GM12865 (cell line): Measurements from ENCODE around the gene EGFLAM.

Experiments used
- DNase-seq: peaks from one replicate; pipeline ENCODE4 v3.0.0; 2010; ENCODE audit warnings: low read depth
- H3K4me3 ChIP-seq: 2 replicates; pipeline ENCODE4 v1.5.1; 2011; ENCODE audit warnings: mild to moderate bottlenecking, low read depth, low read length, control low read depth
- TF ChIP-seq, protein P1 (sequence below): IDR thresholded peaks from 2 replicates; pipeline ENCODE4 v1.5.1; 2011; ENCODE audit warnings: low read length, control low read depth, low read depth, inconsistent platforms; ENCODE audit not compliant: insufficient read depth; ENCODE audit errors: missing control alignments

EGFLAM gene

DNA sequence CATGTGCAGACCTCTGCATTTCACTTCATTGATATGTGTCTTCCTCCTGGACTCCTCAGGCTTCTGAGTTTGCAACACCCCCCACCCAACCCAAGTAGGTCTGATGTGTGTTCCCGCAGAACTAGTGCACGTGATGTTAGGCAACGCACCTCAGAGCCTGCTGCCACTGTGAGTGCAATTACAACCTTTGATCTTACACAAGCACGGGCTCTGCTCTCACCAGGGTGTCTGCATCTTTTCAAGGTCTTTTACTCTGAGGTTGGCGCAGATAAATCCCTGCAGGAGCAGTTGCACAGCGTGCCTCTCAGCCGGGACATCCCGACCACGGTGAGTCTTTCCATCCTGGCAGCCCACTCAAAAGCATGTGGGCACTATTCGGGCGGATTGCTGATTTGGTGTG is 80.1 kb downstream of the EGFLAM start:
- H3K4me3 ChIP-seq, result no peak overlapping the region
- TF ChIP-seq, protein P1, sequence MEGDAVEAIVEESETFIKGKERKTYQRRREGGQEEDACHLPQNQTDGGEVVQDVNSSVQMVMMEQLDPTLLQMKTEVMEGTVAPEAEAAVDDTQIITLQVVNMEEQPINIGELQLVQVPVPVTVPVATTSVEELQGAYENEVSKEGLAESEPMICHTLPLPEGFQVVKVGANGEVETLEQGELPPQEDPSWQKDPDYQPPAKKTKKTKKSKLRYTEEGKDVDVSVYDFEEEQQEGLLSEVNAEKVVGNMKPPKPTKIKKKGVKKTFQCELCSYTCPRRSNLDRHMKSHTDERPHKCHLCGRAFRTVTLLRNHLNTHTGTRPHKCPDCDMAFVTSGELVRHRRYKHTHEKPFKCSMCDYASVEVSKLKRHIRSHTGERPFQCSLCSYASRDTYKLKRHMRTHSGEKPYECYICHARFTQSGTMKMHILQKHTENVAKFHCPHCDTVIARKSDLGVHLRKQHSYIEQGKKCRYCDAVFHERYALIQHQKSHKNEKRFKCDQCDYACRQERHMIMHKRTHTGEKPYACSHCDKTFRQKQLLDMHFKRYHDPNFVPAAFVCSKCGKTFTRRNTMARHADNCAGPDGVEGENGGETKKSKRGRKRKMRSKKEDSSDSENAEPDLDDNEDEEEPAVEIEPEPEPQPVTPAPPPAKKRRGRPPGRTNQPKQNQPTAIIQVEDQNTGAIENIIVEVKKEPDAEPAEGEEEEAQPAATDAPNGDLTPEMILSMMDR, result no peak
- DNase-seq, result no peak

DNA sequence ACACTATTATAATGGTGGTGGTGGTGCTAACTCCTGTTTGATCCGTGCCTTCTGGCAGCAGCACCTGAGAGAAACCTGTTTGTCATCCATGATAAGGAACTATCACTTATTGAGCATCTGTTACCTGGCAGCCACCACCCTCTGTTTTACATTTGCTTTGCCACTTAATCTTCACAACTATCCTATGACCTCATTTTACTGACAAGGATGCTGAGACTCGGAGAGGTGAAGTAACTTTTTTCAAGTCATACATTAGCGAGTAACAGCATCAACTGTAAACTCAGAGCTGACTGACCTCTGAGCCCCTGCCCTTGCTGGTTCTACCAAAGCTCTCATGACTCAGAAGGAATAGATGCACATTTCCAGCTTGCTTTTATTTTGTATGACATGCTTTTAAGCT is 81.1 kb downstream of the EGFLAM start:
- no peak for DNase-seq
- H3K4me3 ChIP-seq, result no peak overlapping the region
- TF ChIP-seq, protein P1, result no peak

DNA sequence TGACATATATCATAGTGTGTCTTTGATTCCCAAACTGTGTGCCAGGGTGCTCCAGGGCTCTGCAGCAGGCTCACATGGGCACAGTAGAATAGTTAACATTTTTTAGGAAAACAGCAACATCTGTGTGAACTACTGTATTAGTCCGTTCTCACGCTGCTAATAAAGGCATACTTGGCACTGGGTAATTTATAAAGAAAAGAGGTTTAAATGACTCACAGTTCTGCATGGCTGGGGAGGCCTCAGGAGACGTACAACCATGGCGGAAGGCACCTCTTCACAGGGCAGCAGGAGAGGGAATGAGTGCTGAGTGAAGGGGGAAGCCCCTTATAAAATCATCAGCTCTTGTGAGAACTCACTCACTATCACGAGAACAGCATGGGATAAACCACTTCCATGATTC is 82.7 kb downstream of the EGFLAM start:
- no peak for DNase-seq
- no peak overlapping the region for H3K4me3 ChIP-seq
- TF ChIP-seq, protein P1, result no peak

DNA sequence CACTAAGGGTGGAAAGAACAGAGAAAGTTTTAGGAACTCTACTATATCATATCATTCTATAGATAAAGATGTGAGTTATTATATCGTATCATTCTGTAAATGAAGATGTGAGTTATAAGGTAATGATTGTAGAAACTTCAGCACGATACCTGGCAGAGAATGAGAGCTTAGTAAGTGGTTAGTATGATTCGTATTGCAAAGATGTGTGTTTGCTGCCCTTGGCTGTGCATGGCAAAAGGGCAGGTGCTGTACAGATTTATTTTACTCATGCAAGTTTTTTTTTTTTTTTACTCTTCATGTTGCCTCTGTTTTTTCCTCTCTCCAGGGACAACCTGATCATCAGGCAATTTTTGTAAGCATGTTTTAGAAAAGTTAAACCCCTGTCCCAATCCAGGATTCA is 83.3 kb downstream of the EGFLAM start:
- TF ChIP-seq, protein P1, result no peak
- no peak for DNase-seq
- H3K4me3 ChIP-seq, result no peak overlapping the region

DNA sequence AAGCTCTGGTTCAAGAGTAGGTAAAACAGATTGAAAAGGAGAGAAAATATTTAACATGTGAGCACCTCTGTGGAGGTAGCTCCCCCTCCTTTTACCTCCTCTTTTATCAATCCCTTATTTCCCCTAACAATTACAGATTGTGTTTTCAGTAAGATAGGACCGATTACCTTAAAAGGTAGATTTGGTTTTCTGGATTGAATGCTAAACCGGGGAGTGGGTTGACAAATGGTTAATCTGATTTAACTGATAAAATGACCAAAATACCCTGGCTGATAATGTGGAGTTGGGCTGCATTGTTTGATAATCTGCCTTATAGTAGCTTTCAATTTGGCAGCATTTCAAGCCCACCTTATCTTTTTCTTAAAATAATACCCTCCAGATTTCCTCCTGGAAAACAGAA is 83.9 kb downstream of the EGFLAM start:
- TF ChIP-seq, protein P1, result no peak
- H3K4me3 ChIP-seq, result no peak overlapping the region
- no peak for DNase-seq

DNA sequence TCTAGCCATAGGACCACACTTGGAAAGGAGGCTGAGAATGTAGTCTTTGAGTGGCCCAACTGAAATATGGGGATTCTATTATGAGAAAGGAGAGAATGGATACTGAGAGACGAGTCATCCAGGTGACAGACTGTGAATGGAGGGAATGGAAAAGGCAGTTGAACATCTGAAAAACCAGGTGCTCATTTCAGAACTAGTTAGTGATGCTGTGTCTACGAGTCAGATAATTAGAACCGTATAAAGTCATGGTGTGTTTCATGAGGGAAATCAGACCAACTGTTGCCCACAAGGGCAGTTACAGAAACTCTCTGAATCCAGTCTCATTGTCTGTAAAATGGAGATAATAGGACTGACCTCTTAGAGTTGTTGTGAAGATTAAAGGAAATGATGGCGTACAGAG is 86.5 kb downstream of the EGFLAM start:
- TF ChIP-seq, protein P1, result no peak
- no peak overlapping the region for H3K4me3 ChIP-seq
- DNase-seq, result no peak

DNA sequence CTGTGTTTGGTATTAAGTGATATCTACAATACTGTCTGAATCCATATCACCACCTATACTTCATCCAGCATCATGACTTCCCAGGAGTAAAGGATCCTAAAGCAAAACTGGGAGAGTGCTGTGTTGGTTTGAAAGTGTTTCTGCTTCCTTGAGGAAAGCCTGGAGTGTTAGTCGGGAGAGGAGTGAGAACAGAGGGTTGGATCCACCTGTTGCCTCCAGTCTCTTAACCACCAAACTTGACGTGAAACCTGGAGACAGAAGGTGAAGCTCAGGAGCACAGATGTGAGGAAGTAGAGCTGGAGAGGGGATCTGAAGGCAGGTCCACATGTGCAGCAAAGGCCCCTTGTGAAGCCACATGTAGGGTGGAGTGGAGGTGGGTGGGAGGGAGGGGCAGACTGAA is 88.2 kb downstream of the EGFLAM start:
- TF ChIP-seq, protein P1, result no peak
- no peak for DNase-seq
- no peak overlapping the region for H3K4me3 ChIP-seq
